Peyer's patch (tissue), 4 donors: ENCODE results near the gene UBE4B. TPM values are rescaled to one million over a fixed set of nuclear protein-coding genes. Genes with fewer than 3 reads are reported as not detected.

Source experiments
- DNase-seq, 3 donors: peaks; one replicate each; pipeline ENCODE4 v3.0.0-alpha.2; 2017 to 2019
- H3K27ac ChIP-seq, 4 donors: fragments of 200-600 bp; sonication (generic); one replicate each; pipeline ENCODE4 v1.5.1; 2016 to 2019
- H3K27me3 ChIP-seq, 2 donors: fragments of 200-600 bp; sonication (generic); one replicate each; pipeline ENCODE4 v1.5.1; 2019
- H3K36me3 ChIP-seq, 3 donors: fragments of 200-600 bp; sonication (generic); one replicate each; pipeline ENCODE4 v1.5.1; 2016 to 2019
- H3K4me1 ChIP-seq, 4 donors: fragments of 200-600 bp; sonication (generic); one replicate each; pipeline ENCODE4 v1.5.1; 2016 to 2019
- H3K4me3 ChIP-seq, 4 donors: fragments of 200-600 bp; sonication (generic); 1 replicate in 3 of 4; 2 replicates in 1 of 4; pipeline ENCODE4 v1.5.1; 2016 to 2019; ENCODE audit warnings: mild to moderate bottlenecking in 1 of 4
- H3K9me3 ChIP-seq, 4 donors: fragments of 200-600 bp; sonication (generic); one replicate each; pipeline ENCODE4 v1.5.1; 2016 to 2019; ENCODE audit warnings: mild to moderate bottlenecking in 1 of 4
- CTCF ChIP-seq, 6 experiments: fragments of 450-650 bp in 4 of 6; fragments of 200-600 bp in 2 of 6; sonication (generic) in 1 of 6; IDR thresholded peaks; one replicate each; pipeline ENCODE4 v1.5.1; 2017 to 2019; ENCODE audit warnings: antibody characterized with exemption in 6 of 6, mild to moderate bottlenecking in 3 of 6, moderate library complexity in 1 of 6
- POLR2A ChIP-seq, 2 donors: fragments of 450-650 bp; IDR thresholded peaks; one replicate each; pipeline ENCODE4 v1.5.1; 2017; ENCODE audit warnings: antibody characterized with exemption in 2 of 2, mild to moderate bottlenecking in 2 of 2, moderate library complexity in 2 of 2
- total RNA-seq, 4 donors: library from RNA; depleted of rRNA; stranded (reverse); fragments of >200 nt; gene quantifications; one replicate each; pipeline ENCODE4 v1.1.0, GENCODE V29; 2016

The UBE4B gene
- total RNA-seq, 4 donors from 2014 or later, result 40.3 to 102 (median 67.8) TPM

GRCh38 chr1:10171105-10171767 lies 138.5 kb downstream of the UBE4B start:
- Histone ChIP-seq H3K4me1 (no peaks in the 10 kb centered on the region), H3K4me3 (no peak overlapping the region), H3K36me3 (peaks cover 0 to 82% (median 0%) of the 10 kb centered on the region in 3 donors), H3K27ac (no peak overlapping the region), H3K9me3 (no peaks in the 10 kb centered on the region), H3K27me3 (no peaks in the 10 kb centered on the region)
- TF ChIP-seq POLR2A (IDR thresholded peaks at IDR 0.05) (no peak), CTCF (IDR thresholded peaks at IDR 0.05) (no peak)
- DNase-seq, result no peak

GRCh38 chr1:10171995-10172669 lies 139.4 kb downstream of the UBE4B start:
- no peak for TF ChIP-seq POLR2A (IDR thresholded peaks at IDR 0.05)
- no peak for TF ChIP-seq CTCF (IDR thresholded peaks at IDR 0.05)
- no peak for DNase-seq
- Histone ChIP-seq H3K27ac (no peak overlapping the region), H3K36me3 (peaks cover 0 to 73% (median 0%) of the 10 kb centered on the region in 3 donors), H3K4me3 (no peak overlapping the region), H3K4me1 (no peaks in the 10 kb centered on the region), H3K27me3 (no peaks in the 10 kb centered on the region), H3K9me3 (no peaks in the 10 kb centered on the region)

GRCh38 chr1:10173582-10173981 lies 140.8 kb downstream of the UBE4B start:
- Histone ChIP-seq H3K9me3 (no peaks in the 10 kb centered on the region), H3K27me3 (no peaks in the 10 kb centered on the region), H3K4me3 (no peak overlapping the region), H3K4me1 (no peaks in the 10 kb centered on the region), H3K27ac (no peak overlapping the region), H3K36me3 (peaks cover 0 to 63% (median 0%) of the 10 kb centered on the region in 3 donors)
- TF ChIP-seq POLR2A (IDR thresholded peaks at IDR 0.05) (no peak), CTCF (IDR thresholded peaks at IDR 0.05) (no peak)
- no peak for DNase-seq

GRCh38 chr1:10177876-10178275 lies 145.1 kb downstream of the UBE4B start:
- no peak for TF ChIP-seq CTCF (IDR thresholded peaks at IDR 0.05)
- no peak for TF ChIP-seq POLR2A (IDR thresholded peaks at IDR 0.05)
- DNase-seq, result no peak
- H3K4me1 ChIP-seq, result no peaks in the 10 kb centered on the region
- peaks cover 0 to 48% (median 0%) of the 10 kb centered on the region in 3 donors for H3K36me3 ChIP-seq
- no peaks in the 10 kb centered on the region for H3K9me3 ChIP-seq
- no peak overlapping the region for H3K27ac ChIP-seq
- H3K4me3 ChIP-seq, result no peak overlapping the region
- H3K27me3 ChIP-seq, result no peaks in the 10 kb centered on the region

GRCh38 chr1:10178597-10179405 lies 146.0 kb downstream of the UBE4B start:
- Histone ChIP-seq H3K36me3 (peaks cover 0 to 39% (median 0%) of the 10 kb centered on the region in 3 donors), H3K27ac (no peak overlapping the region), H3K4me3 (no peak overlapping the region), H3K27me3 (no peaks in the 10 kb centered on the region), H3K4me1 (no peaks in the 10 kb centered on the region), H3K9me3 (no peaks in the 10 kb centered on the region)
- no peak for DNase-seq
- TF ChIP-seq POLR2A (IDR thresholded peaks at IDR 0.05) (no peak), CTCF (IDR thresholded peaks at IDR 0.05) (no peak)
